Epithelial cell of esophagus (primary cell): ENCODE data around the gene RNF214.
"Not testable (repeated sequence)": the region's sequence is repeated elsewhere in the genome, so short reads cannot be mapped to it uniquely, and the experiment has no call there.

Experiments
- DNase-seq: peaks from one replicate; pipeline ENCODE4 v3.0.0; 2010; ENCODE audit warnings: low read depth
- H3K4me3 ChIP-seq: 2 replicates; pipeline ENCODE4 v1.5.1; 2011; ENCODE audit warnings: mild to moderate bottlenecking, low read length, control low read depth
- TF ChIP-seq, protein P1 (sequence below): IDR thresholded peaks from 2 replicates; pipeline ENCODE4 v1.5.1; 2011; ENCODE audit warnings: low read depth, mild to moderate bottlenecking, low read length, control low read depth, inconsistent platforms; ENCODE audit not compliant: insufficient read depth; ENCODE audit errors: missing control alignments

Gene RNF214

DNA sequence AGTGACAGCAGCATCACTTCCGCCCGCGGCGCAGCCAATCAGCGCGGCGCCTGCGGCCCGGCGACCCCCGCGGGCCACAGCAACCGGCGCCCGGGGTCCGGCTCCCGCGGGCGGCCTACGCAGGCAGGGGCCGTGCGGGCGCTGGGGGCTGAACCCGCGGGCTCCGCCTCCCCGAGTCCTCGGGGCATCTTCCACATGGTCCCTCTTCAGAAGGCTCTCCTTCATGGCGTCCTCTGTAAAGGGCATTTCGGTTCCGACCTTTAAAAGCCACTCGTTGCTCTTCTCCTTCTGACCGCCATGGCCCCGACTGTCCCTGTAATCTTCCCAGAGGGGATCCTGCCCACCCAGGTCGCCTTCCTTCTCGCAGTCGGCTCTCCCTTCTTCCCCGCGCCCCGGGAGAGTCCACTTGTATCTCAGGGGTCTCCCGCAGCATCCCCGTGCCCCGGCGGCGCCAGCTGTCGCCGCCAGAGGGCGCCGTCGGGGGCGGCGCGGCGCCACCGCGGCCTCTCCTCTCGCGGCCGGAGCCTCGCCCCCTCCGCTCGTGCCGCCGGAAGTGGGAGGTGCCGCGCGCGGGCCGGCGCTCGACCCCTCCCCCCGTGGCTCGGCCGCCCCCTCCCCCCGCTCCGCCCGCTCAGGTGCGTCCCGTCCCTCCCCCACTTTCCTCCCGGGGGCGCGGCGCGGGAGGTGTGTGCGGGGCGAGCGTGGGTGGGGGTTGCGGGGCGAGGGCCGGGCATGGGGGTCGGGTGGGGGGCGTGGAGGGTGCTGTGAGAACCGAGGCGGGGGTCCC is at the start of gene RNF214:
TSS of gene RNF214 (plus strand) at position 580 of the 787 bp plus-strand sequence. CDS start 1,602 bp downstream, outside the sequence.
- DNase-seq = peak; percentile 73
- TF ChIP-seq, protein P1, sequence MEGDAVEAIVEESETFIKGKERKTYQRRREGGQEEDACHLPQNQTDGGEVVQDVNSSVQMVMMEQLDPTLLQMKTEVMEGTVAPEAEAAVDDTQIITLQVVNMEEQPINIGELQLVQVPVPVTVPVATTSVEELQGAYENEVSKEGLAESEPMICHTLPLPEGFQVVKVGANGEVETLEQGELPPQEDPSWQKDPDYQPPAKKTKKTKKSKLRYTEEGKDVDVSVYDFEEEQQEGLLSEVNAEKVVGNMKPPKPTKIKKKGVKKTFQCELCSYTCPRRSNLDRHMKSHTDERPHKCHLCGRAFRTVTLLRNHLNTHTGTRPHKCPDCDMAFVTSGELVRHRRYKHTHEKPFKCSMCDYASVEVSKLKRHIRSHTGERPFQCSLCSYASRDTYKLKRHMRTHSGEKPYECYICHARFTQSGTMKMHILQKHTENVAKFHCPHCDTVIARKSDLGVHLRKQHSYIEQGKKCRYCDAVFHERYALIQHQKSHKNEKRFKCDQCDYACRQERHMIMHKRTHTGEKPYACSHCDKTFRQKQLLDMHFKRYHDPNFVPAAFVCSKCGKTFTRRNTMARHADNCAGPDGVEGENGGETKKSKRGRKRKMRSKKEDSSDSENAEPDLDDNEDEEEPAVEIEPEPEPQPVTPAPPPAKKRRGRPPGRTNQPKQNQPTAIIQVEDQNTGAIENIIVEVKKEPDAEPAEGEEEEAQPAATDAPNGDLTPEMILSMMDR = peak; percentile 59

DNA sequence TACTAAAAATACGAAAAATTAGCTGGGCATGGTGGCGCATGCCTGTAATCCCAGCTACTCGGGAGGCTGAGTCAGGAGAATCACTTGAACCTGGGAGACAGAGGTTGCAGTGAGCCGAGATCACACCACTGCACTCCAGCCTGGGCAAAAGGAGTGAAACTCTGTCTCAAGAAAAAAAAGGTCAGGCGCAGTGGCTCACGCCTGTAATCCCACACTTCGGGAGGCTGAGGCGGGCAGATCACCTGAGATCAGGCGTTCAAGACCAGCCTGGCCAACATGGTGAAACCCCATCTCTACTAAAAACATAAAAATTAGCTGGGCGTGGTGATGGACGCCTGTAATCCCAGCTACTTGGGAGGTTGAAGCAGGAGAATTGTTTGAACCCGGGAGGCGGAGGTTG is 49.3 kb upstream of the RNF214 start:
- H3K4me3 ChIP-seq = not testable (repeated sequence)

More for the DNA sequence above, at the start of gene RNF214:
- peak within 1 kb of the TSS; percentile 88 for H3K4me3 ChIP-seq

DNA sequence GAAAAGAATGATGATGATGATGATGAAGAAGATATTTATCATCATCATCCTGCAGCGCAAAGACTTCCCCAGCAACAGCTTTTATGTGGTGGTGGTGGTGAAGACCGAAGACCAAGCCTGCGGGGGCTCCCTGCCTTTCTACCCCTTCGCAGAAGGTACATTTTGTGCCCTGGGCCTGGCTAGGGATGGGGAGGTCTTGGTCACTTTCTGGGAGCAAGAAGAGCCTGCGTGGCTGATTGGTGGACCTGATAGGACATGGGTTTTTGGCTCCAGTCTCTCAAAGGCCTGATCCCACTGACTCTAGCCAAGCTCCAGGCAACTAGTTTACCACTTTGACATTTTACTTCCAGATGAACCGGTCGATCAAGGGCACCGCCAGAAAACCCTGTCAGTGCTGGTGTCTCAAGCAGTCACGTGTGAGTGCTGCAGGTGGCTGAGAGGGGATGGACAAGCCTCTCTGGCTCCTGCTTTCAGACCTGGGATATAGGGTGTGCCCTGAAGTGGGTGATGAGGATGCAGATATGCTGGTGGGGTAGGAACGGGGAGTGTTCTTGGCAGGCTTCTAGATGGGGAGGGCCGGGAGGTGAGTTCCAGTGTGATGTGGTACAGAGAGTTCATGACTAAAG is 48.6 kb upstream of the RNF214 start:
- TF ChIP-seq, protein P1 = no peak
- DNase-seq = peak; percentile 52

More for the DNA sequence above, 49.3 kb upstream of the RNF214 start:
- not testable (repeated sequence) for DNase-seq

DNA sequence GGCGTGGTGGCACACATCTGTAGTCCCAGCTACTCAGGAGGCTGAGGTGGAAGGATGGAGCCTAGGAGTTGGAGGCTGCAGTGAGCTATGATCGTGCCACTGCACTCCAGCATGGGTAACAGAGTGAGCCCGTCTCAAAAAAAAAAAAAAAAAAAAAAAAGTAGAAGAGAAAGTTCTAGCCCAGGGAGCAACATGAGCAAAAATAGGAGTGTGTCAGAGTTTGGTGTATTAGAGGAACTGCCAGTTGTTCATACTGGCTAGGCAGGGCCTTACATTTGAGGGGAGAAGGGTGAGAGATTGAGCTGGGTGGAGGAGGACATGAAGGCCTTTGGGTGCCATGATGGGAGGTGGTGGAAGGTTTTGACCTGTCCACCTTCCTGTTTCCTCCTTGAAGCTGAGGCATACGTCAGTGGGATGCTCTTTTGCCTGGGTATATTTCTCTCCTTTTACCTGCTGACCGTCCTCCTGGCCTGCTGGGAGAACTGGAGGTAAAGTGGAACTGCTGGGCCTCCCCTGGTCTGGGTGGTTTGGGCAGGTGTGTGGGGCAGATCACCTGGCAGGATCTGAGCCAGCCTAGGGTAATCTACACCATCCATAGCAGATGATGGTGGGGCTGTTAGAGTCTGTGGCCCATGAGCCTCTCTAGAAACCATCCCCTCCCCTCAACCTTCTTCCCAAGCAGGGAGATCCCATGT is 46.6 kb upstream of the RNF214 start:
- no peak overlapping the region for H3K4me3 ChIP-seq
- no peak for DNase-seq
- TF ChIP-seq, protein P1 = no peak

More for the DNA sequence above, 48.6 kb upstream of the RNF214 start:
- no peak overlapping the region for H3K4me3 ChIP-seq

DNA sequence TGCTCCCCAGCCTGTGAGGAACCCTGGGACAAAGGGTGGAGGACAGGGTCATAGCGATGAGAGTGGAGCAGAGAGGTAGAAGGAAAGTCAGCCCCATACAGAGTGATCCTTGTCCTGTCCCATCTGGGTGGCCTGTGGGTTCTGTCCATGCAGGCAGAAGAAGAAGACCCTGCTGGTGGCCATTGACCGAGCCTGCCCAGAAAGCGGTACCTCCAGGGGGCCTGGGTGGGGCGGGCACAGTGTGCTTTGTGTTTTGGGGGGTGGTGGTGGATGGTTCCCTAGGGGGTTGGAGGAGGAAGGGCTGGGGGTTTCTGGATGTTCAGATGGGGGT is 46.1 kb upstream of the RNF214 start:
- no peak for DNase-seq
- no peak overlapping the region for H3K4me3 ChIP-seq

DNA sequence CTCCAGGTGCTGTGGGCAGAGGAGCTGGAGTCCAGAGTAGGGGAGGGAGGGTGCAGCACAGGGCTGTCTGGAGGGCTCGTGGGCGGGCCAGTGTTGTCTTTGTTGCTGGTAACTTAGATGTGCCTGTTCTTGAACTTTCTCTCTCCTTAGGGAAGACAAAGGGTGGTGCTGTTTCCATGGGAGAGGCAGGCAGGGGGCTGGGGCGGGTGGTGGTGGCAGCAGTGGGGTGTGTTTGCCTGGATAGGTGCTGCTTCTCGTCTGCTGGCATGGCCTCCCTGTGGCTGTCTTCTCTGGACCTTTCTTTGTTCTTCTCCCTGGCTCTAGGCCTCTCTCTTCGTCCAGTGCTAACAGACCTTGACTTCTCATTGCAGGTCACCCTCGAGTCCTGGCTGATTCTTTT is 45.5 kb upstream of the RNF214 start:
- TF ChIP-seq, protein P1 = no peak
- no peak for DNase-seq
- H3K4me3 ChIP-seq = no peak overlapping the region

More for the DNA sequence above, 46.1 kb upstream of the RNF214 start:
- TF ChIP-seq, protein P1 = no peak

DNA sequence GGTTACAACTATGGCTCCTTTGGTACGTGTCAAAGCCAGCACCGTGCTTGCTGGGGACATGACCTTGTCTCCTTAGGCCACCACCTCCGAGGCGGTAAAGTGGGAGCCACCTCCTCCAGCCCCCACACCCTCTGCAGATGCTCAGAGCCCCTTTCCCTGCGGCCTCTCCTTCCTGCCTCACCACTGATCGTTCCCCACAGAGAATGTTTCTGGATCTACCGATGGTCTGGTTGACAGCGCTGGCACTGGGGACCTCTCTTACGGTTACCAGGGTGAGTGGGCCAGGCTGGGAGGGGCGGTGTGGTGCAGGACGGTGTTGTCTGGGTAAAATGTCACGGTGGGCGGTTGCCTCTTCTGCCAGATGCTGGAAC is 45.1 kb upstream of the RNF214 start:
- no peak for DNase-seq
- TF ChIP-seq, protein P1 = no peak
- no peak overlapping the region for H3K4me3 ChIP-seq
